PC-9 (cell line): Measurements from ENCODE around the gene EAF1.

Experiments used
- CTCF ChIP-seq: fragments of 200-600 bp; sonication (generic); conservative IDR thresholded peaks from 2 replicates; pipeline ENCODE4 v1.6.1; 2017; ENCODE audit warnings: mixed run types, antibody characterized with exemption, mild to moderate bottlenecking, moderate library complexity
- EZH2 ChIP-seq: fragments of 200-600 bp; sonication (generic); IDR thresholded peaks from 2 replicates; pipeline ENCODE4 v1.8.0; 2017; ENCODE audit warnings: antibody characterized with exemption, low read depth

GRCh38 chr3:15390460-15390859 is 36.9 kb upstream of the EAF1 start:
- TF ChIP-seq CTCF (no peak), EZH2 (no peak)
